ENCODE results near the gene IQSEC2. TPM values are rescaled to one million over a fixed set of nuclear protein-coding genes. Genes with fewer than 3 reads are reported as not detected.

IQSEC2 gene
- total and polyA plus RNA-seq, 2 of the 8 experiments (the other 6 are each of a cell fraction or from before 2014, with no cell fraction given): 6.1 to 54.9 TPM

DNA sequence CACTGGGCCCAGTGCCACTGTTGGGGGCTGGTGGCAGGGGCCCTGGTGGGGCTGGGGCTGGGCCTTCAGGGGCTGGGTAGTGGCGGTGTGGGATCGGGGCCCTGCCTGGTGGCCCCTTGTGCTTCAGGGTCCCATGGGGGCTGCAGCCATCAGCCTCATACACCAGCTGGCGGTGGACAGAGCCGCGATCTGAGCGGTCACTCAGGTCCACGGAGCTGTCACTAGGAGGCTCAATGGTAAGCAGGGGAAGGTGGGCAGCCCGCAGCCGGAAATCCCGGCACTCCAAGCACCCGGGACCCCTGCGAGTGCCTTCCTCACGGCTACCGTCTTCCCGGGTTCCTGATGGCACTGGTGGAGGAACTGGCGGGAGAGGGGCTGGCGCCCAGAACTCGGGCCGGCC lies 30.8 kb downstream of the IQSEC2 start:
- no peaks in the 10 kb centered on the region for H3K4me1 ChIP-seq (replicated peaks in 1 of 4; ENCODE audit: control insufficient read depth in 3 of 4, insufficient read depth in 4 of 4, low read length in 3 of 4)
- ChIA-PET CTCF (ENCODE audit: partially characterized antibody) (interaction anchor here (0.7 to 1.2 kb wide), 2 partner anchors 51 to 219 kb away, joined by 3 read pairs; no protein-coding TSS in a partner anchor), POLR2A (ENCODE audit: partially characterized antibody) (no interaction called here)
- no peak overlapping the region for H3K9ac ChIP-seq (replicated peaks in 1 of 4; ENCODE audit: extremely low read depth in 1 of 4, low read depth in 3 of 4, low read length in 3 of 4)
- H4K91ac ChIP-seq (replicated peaks; ENCODE audit: insufficient read length, low read length): no peak overlapping the region
- H3K79me2 ChIP-seq (ENCODE audit: control insufficient read depth in 1 of 2, insufficient read depth in 2 of 2, low read length in 2 of 2): no peaks in the 10 kb centered on the region
- no peak overlapping the region for H2BK5ac ChIP-seq (ENCODE audit: low read depth, low read length)
- H2BK20ac ChIP-seq (ENCODE audit: low read length): no peak overlapping the region
- H4K20me1 ChIP-seq (replicated peaks in 1 of 2; ENCODE audit: control insufficient read depth in 1 of 2, insufficient read depth in 2 of 2, low read length in 2 of 2): no peaks in the 10 kb centered on the region
- H2BK12ac ChIP-seq (ENCODE audit: low read depth, low read length): no peak overlapping the region
- H4K8ac ChIP-seq (ENCODE audit: extremely low read depth, insufficient read depth, low read length): no peak overlapping the region
- H3K9me3 ChIP-seq (ENCODE audit: insufficient read depth in 2 of 2, low read depth in 1 of 2, low read length in 1 of 2): no peaks in the 10 kb centered on the region
- no peak for FAIRE-seq
- no peak for DNase-seq (ENCODE audit: low read depth in 1 of 2, low spot score in 2 of 2)
- H3K18ac ChIP-seq (ENCODE audit: extremely low read depth, low read length): no peak overlapping the region
- H2AK5ac ChIP-seq (ENCODE audit: low read depth, low read length): no peak overlapping the region
- no peaks in the 10 kb centered on the region for H3K79me1 ChIP-seq (ENCODE audit: low read depth, low read length)
- no CpG with 5 or more reads among the region's 19 CpGs for WGBS, 2 experiments (ENCODE audit: extremely low coverage in 1 of 2, insufficient coverage in 1 of 2, insufficient read length in 1 of 2, insufficient replicate concordance in 2 of 2, low coverage in 1 of 2, low lambda C conversion rate in 2 of 2, missing lambda C conversion rate in 1 of 2)
- H2BK120ac ChIP-seq (replicated peaks; ENCODE audit: low read depth, low read length): no peak overlapping the region
- no peak overlapping the region for H3K56ac ChIP-seq (replicated peaks; ENCODE audit: insufficient read length, low read depth, low read length)
- TF ChIP-seq JUND (IDR thresholded peaks at IDR 0.05; ENCODE audit: low read length) (no peak), SP2 (IDR thresholded peaks at IDR 0.05; ENCODE audit: low read length) (no peak), SP4 (IDR thresholded peaks at IDR 0.05; ENCODE audit: low read length) (no peak), CBX8 (IDR thresholded peaks at IDR 0.05; ENCODE audit: borderline replicate concordance, low read depth, low read length) (no peak)
- H3K27ac ChIP-seq (ENCODE audit: low read depth, low read length): no peak overlapping the region
- no peaks in the 10 kb centered on the region for H3K27me3 ChIP-seq (replicated peaks in 1 of 4; ENCODE audit: control insufficient read depth in 3 of 4, extremely low read depth in 1 of 4, insufficient read depth in 3 of 4, low read length in 3 of 4)
- no peak overlapping the region for H3K4me3 ChIP-seq (ENCODE audit: extremely low read depth in 1 of 4, insufficient read depth in 2 of 4, low read depth in 3 of 4, low read length in 4 of 4)
- H2BK15ac ChIP-seq (ENCODE audit: low read length): no peak overlapping the region
- no peak overlapping the region for H4K5ac ChIP-seq (ENCODE audit: insufficient read length, low read depth, low read length)
- no peak overlapping the region for H3K4ac ChIP-seq (replicated peaks; ENCODE audit: insufficient read length, low read depth, low read length)
- no peak overlapping the region for H3K14ac ChIP-seq (ENCODE audit: insufficient read length)
- H3K23me2 ChIP-seq (ENCODE audit: low read depth, low read length): no peaks in the 10 kb centered on the region
- no peak overlapping the region for H3K23ac ChIP-seq (ENCODE audit: insufficient read length)
- H3K4me2 ChIP-seq (ENCODE audit: insufficient read depth in 1 of 2, low read depth in 2 of 2, low read length in 2 of 2): no peak overlapping the region
- H2AFZ ChIP-seq (ENCODE audit: low read length): no peak overlapping the region
- H3K36me3 ChIP-seq (ENCODE audit: control insufficient read depth in 2 of 4, insufficient read depth in 4 of 4, low read length in 3 of 4): peaks cover 0 to 3% (median 0%) of the 10 kb centered on the region in 4 experiments; a peak in 1 of 8 replicates

Measured in H1 (cell line).